ENCODE results near the gene ZBTB17.

DNA sequence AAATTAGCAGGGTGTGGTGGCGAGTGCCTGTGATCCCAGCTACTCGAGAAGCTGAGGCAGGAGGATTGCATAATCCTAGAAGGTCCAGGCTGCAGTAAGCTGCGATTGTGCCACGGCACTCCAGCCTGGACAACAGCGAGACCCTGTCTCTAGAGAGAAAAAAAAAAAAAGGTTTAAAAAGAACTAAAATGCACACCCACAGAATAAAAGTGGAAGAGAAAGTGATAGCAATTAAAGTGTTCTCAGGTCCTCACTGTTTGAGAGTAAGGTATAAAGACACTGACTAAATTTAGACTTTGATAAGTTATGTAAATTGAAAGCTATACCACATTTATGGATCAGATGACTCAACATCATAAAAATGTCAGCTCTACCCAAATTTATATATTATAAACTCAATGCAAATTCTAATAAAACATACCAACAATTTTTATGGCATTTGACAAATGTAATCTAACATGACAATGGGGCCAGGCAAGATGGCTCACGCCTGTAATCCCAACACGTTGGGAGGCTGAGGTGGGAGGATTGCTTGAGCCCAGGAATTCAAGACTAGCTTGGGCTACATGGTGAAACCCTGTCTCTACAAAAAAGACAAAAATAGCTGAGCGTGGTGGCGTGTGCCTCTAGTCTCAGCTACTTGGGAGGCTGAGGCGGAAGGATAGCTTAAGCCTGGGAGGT lies 11.8 kb downstream of the ZBTB17 start:
- TF ChIP-seq, protein P1, sequence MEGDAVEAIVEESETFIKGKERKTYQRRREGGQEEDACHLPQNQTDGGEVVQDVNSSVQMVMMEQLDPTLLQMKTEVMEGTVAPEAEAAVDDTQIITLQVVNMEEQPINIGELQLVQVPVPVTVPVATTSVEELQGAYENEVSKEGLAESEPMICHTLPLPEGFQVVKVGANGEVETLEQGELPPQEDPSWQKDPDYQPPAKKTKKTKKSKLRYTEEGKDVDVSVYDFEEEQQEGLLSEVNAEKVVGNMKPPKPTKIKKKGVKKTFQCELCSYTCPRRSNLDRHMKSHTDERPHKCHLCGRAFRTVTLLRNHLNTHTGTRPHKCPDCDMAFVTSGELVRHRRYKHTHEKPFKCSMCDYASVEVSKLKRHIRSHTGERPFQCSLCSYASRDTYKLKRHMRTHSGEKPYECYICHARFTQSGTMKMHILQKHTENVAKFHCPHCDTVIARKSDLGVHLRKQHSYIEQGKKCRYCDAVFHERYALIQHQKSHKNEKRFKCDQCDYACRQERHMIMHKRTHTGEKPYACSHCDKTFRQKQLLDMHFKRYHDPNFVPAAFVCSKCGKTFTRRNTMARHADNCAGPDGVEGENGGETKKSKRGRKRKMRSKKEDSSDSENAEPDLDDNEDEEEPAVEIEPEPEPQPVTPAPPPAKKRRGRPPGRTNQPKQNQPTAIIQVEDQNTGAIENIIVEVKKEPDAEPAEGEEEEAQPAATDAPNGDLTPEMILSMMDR (IDR thresholded peaks at IDR 0.05; ENCODE audit: low read depth, low read length): no peak
- TF ChIP-seq POLR2A (IDR thresholded peaks at IDR 0.05; ENCODE audit: extremely low read depth, insufficient read length) (no peak), MYC (IDR thresholded peaks at IDR 0.05; ENCODE audit: low read depth, low read length) (no peak)
